ENCODE measurements around the gene HAT1. TPM values are rescaled to one million over a fixed set of nuclear protein-coding genes. Genes with fewer than 3 reads are reported as not detected.
"Not testable (repeated sequence)": the region's sequence is repeated elsewhere in the genome, so short reads cannot be mapped to it uniquely, and the experiment has no call there.

Gene HAT1
- total and polyA plus RNA-seq, 2 of the 4 experiments (the other 2 are of a cell fraction) = 24.4 to 42.1 TPM

DNA sequence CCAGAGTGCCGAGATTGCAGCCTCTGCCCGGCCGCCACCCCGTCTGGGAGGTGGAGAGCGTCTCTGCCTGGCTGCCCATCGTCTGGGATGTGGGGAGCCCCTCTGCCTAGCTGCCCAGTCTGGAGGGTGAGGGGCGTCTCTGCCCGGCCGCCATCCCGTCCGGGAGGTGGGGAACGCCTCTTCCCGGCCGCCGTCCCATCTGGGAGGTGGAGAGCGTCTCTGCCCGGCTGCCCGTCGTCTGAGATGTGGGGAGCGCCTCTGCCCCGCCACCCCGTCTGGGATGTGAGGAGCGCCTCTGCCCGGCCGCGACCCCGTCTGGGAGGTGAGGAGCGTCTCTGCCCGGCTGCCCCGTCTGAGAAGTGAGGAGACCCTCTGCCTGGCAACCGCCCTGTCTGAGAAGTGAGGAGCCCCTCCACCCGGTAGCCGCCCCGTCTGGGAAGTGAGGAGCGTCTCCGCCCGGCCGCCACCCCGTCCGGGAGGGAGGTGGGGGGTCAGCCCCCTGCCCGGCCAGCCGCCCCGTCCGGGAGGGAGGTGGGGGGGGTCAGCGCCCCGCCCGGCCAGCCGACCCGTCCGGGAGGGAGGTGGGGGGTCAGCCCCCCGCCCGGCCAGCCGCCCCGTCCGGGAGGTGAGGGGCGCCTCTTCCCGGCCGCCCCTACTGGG, 22.5 kb upstream of the HAT1 start:
- H2AFZ ChIP-seq (replicated peaks; ENCODE audit: low read length, poor library complexity); CTCF ChIA-PET; dilution Hi-C loops (cut with HindIII; ENCODE audit: low sequenced_read_pairs, unreplicated experiment); H3K9me3 ChIP-seq (ENCODE audit: control insufficient read depth, insufficient read depth, low read length); H2AK9ac ChIP-seq (replicated peaks; ENCODE audit: low read depth, low read length, poor library complexity); H3K14ac ChIP-seq (replicated peaks; ENCODE audit: low read depth, low read length); H3K4me3 ChIP-seq (ENCODE audit: insufficient read depth, low read depth, low read length); POLR2A ChIA-PET (ENCODE audit: unreplicated experiment); in situ Hi-C loops (cut with MboI; ENCODE audit: low sequenced_read_pairs); H2BK20ac ChIP-seq (ENCODE audit: low read depth, low read length); intact Hi-C loops (cut with micrococcal nuclease); H2AK5ac ChIP-seq (ENCODE audit: low read depth, low read length); H3K23ac ChIP-seq (ENCODE audit: low read depth, low read length); H3K56ac ChIP-seq (ENCODE audit: extremely low read depth, insufficient read depth, low read length); H3K18ac ChIP-seq (ENCODE audit: low read depth, low read length); H4K5ac ChIP-seq (ENCODE audit: low read depth, low read length); H2BK5ac ChIP-seq (ENCODE audit: low read depth, low read length, poor library complexity, severe bottlenecking); ATAC-seq (ENCODE audit: low read depth); H4K91ac ChIP-seq (ENCODE audit: insufficient read depth, low read depth, low read length); H3K27me3 ChIP-seq (ENCODE audit: control insufficient read depth, insufficient read depth, low read length); H2BK120ac ChIP-seq (ENCODE audit: low read depth, low read length); H4K8ac ChIP-seq (ENCODE audit: low read depth in 2 of 2, low read length in 2 of 2); DNase-seq; H3K4me1 ChIP-seq (ENCODE audit: control insufficient read depth, insufficient read depth, low read length); H3K9me1 ChIP-seq (ENCODE audit: insufficient read depth, low read length); H3K9ac ChIP-seq (ENCODE audit: low read depth, low read length); H2BK15ac ChIP-seq (ENCODE audit: low read depth, low read length); H3K4ac ChIP-seq (ENCODE audit: low read depth, low read length); H4K20me1 ChIP-seq (ENCODE audit: insufficient read depth, low read length); H3K79me1 ChIP-seq (ENCODE audit: low read depth in 1 of 2, low read length in 2 of 2); H3K36me3 ChIP-seq (ENCODE audit: control insufficient read depth, insufficient read depth, low read length); BruUV-seq (replicated peaks); H3K4me2 ChIP-seq (ENCODE audit: low read depth, low read length); H3K27ac ChIP-seq (ENCODE audit: insufficient read depth, low read length): not testable (repeated sequence)
- WGBS, 2 experiments (ENCODE audit: extremely low coverage in 2 of 2, insufficient read length in 1 of 2) = 100% methylated on average over 4 of the region's 58 CpGs; no CpG with 5 or more reads in 1 of the 2 experiments

Measured in IMR-90 (cell line).